NOMO-1 treated with dmso at 0.1 percent for 144 hours (cell line): ENCODE results near the gene SLC2A6.

ENCODE experiments used
- DNase-seq: peaks from one replicate; lab custom pipeline; 2025; ENCODE audit not compliant: unreplicated experiment; lab: John Stamatoyannopoulos, UW

The SLC2A6 gene, protein sequence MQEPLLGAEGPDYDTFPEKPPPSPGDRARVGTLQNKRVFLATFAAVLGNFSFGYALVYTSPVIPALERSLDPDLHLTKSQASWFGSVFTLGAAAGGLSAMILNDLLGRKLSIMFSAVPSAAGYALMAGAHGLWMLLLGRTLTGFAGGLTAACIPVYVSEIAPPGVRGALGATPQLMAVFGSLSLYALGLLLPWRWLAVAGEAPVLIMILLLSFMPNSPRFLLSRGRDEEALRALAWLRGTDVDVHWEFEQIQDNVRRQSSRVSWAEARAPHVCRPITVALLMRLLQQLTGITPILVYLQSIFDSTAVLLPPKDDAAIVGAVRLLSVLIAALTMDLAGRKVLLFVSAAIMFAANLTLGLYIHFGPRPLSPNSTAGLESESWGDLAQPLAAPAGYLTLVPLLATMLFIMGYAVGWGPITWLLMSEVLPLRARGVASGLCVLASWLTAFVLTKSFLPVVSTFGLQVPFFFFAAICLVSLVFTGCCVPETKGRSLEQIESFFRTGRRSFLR

DNA sequence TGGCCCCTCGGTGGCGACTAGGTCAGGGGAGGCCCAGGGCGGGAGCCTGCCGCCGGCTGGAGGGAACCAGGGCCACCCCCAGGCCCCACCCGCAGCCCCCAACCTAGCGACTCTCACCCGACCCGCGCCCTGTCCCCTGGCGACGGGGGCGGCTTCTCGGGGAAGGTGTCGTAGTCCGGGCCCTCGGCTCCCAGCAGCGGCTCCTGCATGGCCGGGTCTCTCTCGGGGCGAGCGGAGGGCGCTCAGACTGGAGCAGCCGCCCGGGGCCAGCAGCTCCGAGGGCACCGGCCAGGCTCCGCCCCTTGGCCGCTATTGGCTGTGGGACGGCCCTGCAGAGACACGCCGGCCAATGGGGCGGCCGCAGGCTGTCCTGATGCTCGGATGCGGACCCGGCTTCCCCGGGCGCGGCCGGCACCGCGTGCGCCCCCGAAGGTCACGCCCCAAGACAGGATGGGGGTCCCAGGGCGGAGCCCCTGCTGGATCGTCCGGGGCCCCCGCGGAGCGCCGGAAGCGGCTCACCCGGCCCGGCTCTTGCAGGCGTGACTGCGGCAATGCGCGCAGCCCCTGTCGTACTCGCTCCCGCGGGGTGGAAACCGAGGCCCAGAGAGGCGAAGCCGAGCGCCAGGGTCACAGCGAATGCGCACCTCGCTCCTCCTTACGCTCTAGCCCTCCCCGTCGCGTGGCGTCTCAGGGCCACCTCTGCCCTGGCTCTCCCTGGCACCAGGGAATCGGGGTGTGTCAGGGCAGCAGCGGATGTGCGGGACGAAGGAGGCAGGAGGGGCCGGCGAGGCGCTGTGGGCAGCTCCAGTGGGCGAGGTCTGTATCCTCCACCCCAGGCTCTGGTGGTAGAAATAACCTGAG is at the start of gene SLC2A6:
Gene SLC2A6 (minus strand): TSS at position 249 of the 861 bp plus-strand sequence. CDS start 40 bp downstream, at position 209.
- peak; percentile 57 for DNase-seq

DNA sequence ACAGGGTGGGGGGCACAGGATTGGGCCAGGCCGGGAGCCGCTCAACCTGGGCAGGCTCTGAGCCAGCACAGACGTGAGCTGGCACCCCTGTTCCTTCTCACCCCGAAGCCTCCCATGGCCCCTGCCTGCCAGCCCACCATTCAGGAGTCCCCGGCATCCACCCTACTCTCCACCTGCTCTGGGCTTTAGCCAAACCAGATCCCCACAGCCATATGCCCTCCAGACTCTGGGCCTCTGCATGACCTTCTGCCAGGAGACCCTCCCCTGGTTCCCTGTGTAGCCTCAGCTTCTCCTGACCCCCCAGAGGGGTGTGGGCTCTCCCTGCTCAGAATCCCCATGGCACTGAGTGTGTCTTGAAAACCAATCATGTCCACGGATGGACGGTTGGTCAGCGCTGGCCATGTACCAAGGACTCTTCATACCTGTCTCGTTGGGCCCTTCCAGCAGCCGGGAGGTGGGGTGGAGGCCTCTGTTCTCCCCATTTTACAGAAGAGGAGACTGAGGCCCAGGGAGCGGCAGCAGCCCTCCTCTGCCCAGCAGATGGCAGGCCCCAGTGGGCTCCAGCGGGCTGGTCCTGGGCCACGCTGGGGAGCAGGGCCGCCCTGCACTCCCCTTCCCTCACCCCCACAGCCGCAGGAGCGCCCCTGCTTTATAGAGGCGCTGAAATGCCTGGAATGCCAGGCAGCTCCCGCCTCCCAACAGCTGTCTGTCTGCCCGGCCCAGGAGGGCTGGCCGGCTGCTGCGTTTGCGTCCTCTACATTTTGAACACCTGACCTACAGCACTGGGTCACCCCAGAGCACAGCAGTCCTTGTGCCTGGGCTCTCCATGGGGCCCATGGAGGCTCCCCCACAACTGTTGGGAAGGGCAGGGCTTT is 49.3 kb upstream of the SLC2A6 start:
- no peak for DNase-seq

DNA sequence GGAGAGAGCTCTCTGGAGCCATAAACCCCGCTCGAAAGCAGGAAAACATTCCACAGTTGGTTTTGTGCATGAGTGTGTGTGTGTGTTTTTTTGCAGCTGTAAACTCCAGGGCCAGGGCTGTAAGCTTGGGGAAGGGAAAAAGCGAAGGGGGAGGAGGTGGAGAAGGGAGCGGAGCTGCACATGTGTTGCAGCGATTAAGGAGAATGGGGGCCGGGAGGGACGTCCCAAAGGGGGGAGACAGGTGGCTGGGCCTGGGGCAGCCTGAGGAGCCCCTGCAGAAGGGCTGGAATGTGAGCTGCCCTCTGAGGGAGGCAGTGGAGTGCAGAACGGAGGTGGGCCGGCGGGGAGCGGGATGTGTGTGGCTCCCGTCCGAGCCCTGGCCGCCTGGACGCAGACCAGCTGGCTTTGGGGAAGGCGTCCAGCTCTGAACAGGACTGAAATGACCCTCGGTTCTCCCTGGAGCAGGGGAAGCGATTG is 48.6 kb upstream of the SLC2A6 start:
- no peak for DNase-seq

DNA sequence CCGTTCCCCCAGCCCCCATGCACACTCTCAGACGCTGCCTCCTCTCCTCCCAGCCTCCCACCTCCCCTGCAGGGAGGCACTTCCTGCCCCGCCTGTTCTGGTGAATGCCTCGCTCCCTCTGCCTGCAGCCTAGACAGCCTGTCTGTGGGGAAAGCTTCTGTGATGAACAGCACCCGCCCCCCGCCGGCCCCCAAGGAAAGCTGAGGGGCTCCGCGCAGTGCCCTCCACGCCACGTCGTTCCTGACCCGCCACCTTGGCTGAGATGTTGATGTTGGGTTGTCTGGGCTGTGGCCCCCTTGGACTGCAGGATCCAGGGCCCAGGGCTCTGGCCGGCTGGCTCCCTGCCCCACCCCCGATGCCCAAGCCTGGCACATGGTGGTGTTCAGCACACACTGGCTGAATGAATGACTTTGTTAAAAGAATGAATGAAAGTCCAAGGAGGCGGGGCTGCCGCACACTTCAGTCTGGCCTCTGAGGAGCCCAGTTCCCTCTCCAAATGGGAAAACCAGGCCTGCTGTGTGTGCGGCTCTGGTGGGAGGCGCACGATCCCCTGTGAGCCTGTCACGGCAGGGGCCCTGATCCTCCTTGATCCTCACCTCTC is 47.9 kb upstream of the SLC2A6 start:
- DNase-seq = no peak

DNA sequence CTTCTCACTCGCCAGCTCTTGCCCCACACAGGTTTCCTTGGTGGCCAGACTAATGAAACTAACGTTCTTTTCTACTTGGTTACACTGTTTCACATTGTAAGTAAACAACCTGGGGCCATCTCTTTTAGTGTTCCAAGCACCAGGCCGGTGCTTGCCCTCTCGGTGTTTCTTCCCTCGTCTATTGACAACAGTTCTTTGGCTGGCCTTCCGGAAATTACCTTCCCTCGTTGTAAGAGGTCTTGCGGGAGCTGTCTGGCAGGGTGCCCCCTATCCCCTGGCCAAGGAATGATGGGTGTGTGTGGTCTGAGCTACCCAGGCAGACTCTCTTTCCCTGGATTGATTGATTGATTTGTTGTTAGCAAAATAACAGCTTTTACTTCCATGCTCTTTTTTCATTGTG is 46.8 kb upstream of the SLC2A6 start:
- DNase-seq = no peak

DNA sequence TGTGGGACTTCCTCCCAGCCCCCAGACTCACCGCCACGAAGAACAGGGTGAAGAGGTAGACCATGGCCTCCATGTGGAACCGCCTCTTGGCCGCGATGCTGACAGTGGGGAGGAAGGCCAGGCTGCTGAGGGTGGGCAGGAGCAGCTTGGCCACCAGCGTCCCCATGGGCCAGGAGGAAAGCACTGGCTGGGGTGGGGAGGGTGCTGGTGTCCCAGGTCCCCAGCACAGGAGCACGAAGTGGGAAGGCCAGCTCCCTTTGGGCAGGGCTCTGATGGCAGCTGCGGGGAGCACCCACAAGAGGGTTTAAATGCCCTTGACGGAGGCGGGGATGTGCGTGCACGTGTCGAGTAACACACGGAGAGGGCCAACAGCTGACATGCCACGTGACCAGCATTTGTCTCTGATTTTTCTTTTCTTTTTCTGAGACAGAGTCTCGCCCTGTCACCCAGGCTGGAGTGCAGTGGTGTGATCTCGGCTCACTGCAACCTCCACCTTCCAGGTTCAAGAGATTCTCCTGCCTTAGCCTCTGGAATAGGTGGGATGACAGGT is 45.9 kb upstream of the SLC2A6 start, which contains the start of gene MYMK:
Gene MYMK (minus strand): TSS at position 281 of the 550 bp plus-strand sequence. CDS start 115 bp downstream, at position 166.
- DNase-seq = no peak

DNA sequence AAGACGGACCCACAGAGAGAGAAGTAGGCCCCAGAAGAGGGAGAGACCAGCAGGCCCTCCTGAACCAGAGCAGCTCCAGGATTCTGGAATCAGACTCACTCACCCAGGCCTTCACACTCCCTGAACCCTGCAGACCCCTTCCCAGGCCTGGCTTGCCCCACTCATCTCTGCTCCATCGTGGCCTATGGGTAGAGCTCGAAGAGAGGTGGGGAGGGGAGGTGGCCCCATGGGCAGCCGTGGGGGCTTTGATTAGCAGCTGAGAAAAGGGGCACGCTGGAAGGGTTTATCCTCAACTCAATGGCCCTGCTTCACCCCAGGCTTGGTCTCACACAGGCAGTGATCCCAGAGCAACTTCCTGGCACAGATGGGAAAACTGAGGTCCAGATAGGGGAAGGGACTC is 45.2 kb upstream of the SLC2A6 start:
- DNase-seq = no peak

DNA sequence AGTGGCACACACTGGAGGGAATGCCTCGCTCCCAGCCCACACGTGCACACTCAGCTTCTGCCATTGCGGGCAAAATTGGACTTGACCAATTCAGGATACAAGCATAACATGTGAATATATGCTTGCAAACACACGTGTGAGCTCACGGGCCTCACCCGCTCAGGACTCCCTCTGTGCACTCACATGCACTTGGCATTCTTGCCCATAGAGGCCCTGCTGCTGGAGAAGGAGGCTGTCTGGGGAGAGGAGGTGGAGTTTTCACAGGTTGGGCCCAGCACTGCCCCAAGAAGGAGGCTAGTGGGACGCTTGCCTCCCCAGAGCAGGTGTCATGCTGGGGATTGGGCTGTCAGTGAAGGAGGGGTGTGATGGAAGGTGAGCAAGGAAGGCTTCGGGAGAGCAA is 44.2 kb upstream of the SLC2A6 start:
- no peak for DNase-seq

DNA sequence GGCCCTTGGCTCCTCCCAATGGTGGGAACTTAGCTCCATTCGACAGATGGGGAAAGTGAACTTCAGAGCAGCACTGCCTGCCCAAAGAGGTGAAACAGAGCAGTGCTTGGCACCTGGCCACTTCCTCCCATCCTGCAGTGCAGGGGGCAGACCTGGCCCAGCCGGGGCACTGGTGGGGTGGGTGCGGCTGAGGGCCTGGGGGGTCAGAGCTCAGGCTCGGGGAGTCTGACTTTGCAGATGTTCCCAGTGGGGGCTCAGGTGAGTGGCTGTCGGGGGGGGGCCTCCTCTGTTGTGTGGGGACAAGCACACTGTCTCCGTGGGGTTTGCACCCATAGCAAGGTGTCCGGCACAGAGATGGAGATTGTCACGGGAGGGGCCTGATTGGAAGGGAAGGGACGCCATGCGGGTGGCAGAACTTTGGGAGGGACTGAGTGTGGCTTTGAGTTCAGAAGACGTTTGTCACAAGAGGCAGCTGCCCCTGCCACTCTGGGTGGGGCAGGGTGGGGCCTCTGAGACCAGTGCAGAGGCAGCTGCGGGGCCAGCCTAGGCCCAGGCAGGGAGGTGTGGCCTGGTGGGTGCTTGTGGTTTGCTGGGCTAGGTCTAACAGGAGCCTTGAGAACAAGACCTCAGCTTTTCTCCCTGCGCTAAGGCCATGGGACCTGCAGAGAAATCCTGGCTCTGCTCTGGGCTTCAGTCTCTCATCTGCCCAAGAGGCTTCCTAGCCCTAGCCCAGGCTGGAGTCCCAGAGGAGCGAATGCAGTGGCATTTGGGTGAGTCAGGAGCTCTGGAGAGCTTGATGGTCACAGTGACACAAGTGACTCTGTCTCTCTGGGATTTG is 43.4 kb upstream of the SLC2A6 start:
- DNase-seq = no peak

DNA sequence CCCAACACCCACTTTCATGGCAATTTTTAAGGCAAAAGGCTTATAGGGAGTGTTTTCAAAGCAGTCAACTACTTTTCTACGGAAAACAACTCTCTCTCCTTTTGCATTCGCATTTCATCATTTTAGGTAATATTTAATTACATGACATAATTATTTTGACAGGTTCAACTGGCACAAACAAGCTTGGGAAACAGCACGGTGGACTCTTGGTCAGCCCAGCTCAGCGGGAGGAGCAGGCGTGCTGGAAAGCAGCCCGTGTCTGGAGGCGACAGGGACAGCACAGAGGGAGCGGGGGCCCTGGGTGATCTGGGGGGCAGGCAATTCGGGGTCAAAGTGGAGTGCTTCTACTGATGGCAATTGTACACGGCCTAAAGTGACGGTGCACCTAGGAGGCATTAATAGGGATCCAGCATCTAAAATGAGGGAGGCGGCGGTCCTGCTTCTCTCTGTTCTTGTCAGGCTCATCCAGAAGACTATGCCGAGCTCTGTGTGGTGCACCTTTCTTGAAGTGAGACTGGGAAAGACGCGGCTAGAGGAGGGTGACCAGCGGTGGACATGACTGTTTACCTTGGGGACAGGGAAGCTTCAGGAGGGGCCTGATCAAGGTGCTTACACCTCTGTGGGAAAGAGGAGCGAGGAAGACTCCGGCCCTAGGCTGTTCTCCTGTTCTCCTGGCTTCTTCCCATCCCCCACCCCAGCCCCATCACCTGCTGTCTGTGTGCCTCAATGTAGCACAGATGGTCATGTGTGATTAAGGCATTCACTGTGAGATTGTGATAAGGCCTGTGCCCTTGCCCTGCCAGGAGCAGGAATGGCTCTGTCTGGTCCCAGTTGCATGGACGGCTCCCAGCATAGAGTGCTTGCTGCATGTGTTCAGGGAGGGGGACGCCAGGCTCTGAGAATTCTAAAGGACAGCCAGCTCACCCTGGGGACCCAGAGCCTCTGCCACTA is 42.5 kb upstream of the SLC2A6 start:
- DNase-seq = no peak

DNA sequence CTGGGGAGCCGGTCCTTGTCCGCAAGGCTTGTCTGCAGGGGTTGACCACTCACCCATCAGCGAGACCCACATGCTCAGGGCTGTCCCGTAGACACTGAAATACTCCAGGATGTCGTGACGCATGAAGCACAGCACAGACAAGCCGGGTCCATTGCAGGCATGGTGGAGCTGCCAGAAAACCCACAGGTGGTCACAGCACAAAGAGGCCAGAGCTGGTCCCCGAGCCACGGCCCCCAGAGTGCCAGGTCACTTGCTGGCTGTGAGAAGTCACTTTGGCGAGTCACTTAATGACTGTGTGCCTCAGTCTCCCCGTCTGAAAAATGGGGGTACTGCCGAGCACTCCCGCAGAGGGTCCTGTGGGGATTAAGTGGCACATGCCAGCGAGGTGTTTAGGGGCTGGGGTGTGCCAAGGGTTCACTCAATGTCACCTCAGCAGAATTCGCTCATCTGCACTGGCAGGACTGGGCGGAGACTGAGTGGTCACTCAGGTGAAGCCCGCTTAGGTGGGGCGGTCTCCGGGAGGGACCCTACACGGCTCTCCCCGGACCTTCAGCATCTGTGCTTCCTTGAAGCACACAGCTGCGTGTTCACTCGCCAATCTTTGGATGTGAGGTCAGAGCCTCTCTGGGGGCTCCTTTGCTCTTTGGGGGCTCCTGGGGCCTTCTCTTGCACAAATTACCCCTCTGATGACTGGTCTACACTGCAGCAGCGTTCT is 41.4 kb upstream of the SLC2A6 start:
- no peak for DNase-seq

DNA sequence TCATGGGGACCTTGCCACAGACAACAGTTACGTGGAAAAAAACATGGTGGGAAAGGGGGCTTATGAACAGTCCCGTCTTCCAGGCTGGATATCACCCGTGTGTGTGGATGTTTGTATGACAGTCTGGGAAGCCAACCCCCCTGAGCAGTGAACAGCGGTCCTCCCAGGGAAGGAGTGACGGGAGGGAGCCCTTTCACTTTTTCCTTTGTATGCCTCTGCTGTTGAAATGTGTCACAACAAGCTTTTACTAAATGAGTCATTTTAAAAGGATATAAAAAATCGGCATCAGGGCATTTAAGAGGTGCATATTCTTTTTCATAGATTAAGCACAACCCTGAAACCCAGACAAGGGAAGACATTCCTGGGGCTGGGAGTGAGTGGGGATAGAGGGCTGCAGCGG is 40.8 kb upstream of the SLC2A6 start:
- no peak for DNase-seq

DNA sequence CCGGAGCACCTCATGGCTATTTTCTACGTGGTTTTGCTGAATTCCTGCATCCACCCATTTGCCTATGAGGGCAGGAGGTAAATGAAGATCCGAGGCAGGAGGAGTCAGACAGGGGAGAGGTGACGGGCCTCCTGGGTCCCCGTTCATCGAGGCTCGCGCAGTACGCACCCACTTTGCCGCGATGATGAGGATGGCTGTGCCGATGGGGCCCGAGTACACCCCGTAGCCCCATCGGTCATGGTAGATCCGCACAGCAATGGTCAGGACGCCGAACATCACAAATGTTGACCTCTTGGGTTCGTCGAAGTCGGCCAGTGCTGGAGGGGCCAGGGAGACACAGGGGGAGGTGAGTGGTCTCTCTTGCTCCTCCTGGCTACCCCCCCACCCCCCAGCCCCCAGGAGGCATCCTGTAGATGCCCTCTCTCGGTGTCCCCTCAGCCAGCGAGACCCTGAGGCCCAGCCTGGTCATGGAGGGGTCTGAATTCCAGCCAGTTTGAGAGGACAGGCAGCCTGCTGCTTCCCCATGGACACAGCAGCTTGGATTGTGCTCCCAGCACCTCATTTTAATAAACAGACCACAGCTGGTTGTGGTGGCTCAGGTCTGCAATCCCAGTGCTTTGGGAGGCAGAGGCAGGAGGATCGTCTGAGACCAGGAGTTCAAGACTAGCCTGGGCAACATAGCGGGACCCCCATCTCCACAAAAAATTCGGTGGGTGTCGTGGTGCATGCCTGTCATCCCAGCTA is 40.0 kb upstream of the SLC2A6 start:
- no peak for DNase-seq

DNA sequence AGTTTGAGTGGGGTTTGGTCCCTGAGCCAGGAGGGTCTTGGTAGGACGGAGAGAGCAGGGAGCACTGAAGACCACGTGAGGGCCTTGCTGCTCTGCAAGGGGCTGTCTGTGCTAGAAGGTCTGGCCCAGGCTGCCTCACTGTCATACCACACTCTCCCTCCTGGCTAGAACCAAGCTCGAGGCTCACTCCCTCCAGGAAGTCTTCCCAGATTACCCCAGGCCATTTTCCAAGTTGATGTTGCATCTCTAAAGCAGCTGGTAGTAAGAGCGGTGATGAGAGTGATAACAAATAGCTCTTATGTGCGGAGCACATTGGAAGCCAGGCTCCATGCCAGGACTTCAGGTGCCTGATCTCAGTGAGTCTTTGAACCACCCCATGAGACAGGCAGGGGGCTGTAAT is 39.3 kb upstream of the SLC2A6 start:
- no peak for DNase-seq

DNA sequence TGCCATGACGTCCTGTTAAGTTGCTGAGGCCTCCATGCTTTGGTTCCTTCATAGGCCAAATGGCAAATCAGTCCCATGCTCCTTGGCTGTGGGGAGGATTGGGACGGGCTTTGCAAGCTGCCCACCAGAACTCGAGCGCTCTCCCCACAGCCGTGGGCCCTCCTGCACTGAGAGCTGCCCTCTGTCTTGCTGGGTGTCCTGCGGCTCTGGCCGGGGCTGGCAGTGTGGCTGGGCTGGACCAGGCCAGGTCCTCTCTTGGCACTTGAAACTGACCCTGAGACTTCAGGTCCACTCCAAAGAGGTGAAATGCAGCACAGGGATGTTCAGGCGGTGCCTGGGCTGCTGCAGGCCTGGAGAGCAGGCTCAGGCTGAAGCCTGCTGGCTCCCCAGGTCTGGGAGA is 38.8 kb upstream of the SLC2A6 start:
- DNase-seq = no peak

DNA sequence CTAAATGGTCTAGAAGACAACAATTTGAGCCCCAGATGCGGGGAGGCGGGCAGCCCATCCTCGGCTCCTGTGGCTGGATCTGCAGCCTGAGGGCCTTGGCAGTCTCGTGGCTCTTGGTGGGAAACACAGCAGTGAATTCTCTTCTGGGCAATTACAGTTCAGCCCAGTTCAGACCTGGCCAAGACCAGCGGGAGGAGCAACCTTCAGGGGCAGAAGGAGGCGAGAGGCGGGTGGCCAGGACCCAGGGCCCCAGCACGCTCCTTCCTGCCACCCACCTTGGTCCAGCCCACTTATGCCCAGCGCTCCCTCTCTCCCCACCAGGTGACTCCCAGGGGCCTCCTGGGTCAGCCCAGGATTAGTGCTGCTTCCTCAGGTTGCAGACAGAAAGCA is 38.1 kb upstream of the SLC2A6 start:
- DNase-seq = no peak
